ENCODE measurements around the gene SLC38A2.

The SLC38A2 gene

DNA sequence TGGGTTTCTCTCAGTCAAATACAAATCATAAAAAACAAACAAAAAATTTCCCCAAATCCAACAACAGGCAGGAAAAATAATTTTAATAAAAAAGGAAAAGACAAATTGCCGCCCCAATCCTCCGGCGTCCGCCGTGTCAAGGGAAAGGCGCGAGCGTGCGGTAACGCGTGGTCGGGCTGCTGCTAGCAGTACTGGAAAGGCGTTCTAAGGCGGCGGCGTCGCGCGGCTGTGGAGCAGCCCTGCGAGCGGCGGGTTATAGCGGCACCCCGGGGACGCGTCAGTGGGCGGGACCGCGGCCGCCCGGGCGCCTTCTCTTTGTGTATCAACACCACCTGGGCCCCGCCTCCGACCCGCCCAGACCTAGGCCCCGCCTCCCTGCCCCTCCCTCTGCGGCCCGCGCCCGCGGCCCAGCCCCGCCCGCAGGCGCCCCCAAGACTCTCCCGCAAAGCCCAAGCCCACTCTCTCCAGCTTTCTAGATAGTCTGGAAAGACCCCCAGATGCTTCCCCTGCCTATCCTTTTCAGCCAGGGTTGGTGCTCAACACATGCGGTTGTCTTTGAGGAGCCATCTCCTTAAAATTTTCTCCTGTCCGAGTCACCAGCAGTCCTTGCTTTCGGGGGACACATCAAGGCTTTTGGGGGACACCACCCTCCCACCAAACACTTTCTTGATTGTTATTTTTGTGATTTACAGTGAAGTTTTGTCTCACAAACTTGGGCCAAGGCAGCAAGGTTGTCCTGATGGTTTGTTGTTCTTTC is at the start of gene SLC38A2:
Gene SLC38A2, minus strand, starts transcription at position 230 of the 757 bp plus-strand sequence. CDS start 1,480 bp downstream, outside the sequence.
- peak; percentile 93 for DNase-seq (ENCODE audit: low read depth)
- TF ChIP-seq, protein P1, sequence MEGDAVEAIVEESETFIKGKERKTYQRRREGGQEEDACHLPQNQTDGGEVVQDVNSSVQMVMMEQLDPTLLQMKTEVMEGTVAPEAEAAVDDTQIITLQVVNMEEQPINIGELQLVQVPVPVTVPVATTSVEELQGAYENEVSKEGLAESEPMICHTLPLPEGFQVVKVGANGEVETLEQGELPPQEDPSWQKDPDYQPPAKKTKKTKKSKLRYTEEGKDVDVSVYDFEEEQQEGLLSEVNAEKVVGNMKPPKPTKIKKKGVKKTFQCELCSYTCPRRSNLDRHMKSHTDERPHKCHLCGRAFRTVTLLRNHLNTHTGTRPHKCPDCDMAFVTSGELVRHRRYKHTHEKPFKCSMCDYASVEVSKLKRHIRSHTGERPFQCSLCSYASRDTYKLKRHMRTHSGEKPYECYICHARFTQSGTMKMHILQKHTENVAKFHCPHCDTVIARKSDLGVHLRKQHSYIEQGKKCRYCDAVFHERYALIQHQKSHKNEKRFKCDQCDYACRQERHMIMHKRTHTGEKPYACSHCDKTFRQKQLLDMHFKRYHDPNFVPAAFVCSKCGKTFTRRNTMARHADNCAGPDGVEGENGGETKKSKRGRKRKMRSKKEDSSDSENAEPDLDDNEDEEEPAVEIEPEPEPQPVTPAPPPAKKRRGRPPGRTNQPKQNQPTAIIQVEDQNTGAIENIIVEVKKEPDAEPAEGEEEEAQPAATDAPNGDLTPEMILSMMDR (IDR thresholded peaks at IDR 0.05; ENCODE audit: insufficient read depth, low read depth, low read length, missing control alignments): no peak
- H3K4me3 ChIP-seq (ENCODE audit: low read length): peak within 1 kb of the TSS; percentile 70

DNA sequence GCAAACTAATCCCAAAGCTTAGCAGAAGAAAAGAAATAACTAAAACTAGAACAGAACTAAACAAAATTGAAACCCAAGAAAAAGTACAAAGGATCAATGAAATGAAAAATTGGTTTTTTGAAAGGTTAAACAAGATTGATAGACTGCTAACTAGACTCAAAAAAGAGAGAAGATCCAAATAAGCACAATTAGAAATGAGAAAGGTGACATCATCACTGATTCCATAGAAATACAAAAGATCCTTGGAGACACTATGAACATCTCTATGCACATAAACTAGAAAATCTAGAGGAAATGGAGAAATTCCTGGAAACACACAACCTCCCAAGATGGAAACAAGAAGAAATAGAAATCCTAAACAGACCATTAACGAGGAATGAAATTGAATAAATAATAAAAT is 47.1 kb upstream of the SLC38A2 start:
- H3K4me3 ChIP-seq (ENCODE audit: low read length): no peak overlapping the region
- TF ChIP-seq, protein P1 (IDR thresholded peaks at IDR 0.05; ENCODE audit: insufficient read depth, low read depth, low read length, missing control alignments): no peak
- DNase-seq (ENCODE audit: low read depth): no peak

DNA sequence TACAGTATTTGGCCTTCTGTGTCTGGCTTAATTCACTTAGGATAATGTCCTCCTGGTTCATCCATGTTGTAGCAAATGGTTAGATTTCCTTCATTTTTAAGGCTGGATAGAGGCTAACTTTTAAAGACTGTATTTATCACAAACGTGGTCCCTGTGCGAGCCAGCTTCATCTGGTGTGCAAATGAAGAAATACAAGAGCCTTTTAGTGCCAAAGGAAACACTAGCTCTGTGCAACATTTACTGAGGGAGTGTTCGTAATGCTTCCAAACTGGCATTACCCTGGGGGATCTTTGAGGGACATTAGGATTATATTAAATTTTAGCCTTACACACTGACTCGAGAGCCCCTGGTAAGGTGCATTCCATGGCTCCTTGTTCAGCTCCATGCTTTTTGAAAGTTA is 43.0 kb upstream of the SLC38A2 start:
- H3K4me3 ChIP-seq (ENCODE audit: low read length): no peak overlapping the region
- DNase-seq (ENCODE audit: low read depth): no peak
- TF ChIP-seq, protein P1 (IDR thresholded peaks at IDR 0.05; ENCODE audit: insufficient read depth, low read depth, low read length, missing control alignments): no peak

DNA sequence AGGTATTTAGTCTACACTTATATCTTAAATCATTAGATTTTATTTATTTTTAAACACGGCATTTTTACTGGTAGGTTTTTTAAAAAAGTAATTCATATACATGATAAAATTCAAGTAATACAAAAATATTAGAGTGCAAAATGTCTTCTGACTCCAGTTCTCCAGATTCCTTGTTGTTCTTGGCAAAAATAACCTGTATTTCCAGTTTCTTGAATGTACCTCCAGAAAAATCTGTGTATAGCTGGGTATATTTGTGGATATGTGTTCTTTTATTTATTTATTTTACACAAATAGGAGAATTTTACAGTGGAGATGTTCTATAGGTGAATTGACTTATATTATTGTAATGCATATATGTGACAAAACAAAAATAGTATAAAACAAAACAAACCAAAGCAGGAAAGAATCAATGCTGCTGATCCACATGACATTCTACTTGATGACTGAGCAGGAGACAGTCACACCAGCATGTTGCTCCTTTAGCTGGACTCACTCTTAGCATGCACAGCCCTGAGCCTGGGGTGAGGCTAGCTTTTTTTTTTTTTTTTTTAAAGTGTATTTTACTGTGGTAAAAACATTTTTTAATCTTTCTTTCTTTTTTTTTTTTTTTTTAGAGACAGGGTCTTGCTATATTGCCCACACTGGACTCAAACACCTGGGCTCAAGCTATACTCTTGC is 42.2 kb upstream of the SLC38A2 start:
- peak; percentile 65 for DNase-seq (ENCODE audit: low read depth)
- no peak overlapping the region for H3K4me3 ChIP-seq (ENCODE audit: low read length)
- TF ChIP-seq, protein P1 (IDR thresholded peaks at IDR 0.05; ENCODE audit: insufficient read depth, low read depth, low read length, missing control alignments): no peak

DNA sequence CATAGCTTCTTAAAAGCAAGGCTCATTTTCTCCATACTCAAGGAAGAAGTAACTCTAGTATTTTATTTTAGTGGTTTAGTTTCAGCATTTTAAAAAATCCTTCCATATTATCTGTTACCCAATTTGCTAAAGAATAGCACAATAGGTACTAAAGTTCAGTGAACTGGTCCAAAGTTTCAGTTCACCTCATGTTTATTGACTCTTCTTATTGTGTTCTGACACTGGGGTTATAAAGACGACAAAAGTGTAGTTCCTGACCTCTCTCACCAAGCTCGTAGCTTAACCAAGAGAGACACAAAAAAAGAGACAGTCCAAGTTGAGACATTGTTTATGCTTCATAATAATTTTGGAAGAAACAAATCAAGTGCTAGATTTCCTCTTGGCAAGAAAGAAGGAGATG is 40.8 kb upstream of the SLC38A2 start:
- TF ChIP-seq, protein P1 (IDR thresholded peaks at IDR 0.05; ENCODE audit: insufficient read depth, low read depth, low read length, missing control alignments): no peak
- no peak overlapping the region for H3K4me3 ChIP-seq (ENCODE audit: low read length)
- DNase-seq (ENCODE audit: low read depth): no peak

DNA sequence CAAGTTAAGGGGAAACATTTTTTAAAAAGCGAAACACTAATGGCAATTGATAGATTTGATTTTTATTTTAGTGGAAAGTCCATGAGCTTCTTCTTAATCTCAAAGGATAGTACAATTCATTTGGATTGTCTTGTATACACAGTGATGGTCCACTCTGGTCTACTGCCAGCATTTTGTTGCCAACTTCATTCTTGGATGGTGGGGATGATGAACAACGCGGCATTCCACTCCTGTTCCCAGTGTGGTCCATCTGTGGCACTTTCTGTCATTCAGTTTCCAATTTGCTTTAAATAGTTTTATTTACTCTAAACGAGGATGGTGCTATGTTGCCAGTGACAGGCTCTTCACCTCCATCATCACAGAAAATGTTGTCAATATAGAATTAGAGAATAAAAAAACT is 40.3 kb upstream of the SLC38A2 start:
- no peak for DNase-seq (ENCODE audit: low read depth)
- H3K4me3 ChIP-seq (ENCODE audit: low read length): no peak overlapping the region
- TF ChIP-seq, protein P1 (IDR thresholded peaks at IDR 0.05; ENCODE audit: insufficient read depth, low read depth, low read length, missing control alignments): no peak
